Heart left ventricle (tissue), 13 donors: ENCODE results near the gene KLHL42.

Source experiments
- POLR2A ChIP-seq, 2 donors: fragments of 450-650 bp; IDR thresholded peaks; one replicate each; pipeline ENCODE4 v1.6.1; 2017; ENCODE audit warnings: antibody characterized with exemption in 2 of 2, mild to moderate bottlenecking in 2 of 2, moderate library complexity in 2 of 2
- TF ChIP-seq, protein P1 (sequence below), 12 donors: fragments of 200-600 bp; sonication (generic) in 4 of 12; IDR thresholded peaks; one replicate each; pipeline versions ENCODE4 v1.5.0 to v1.8.0; 2018 to 2022; ENCODE audit warnings: antibody characterized with exemption in 12 of 12, mild to moderate bottlenecking in 5 of 12
- donor health status: ischemic (EF 13 %, LVEDD 7.1; RV severe dilation, severe dysfunction).
- donor health status: DM: no; HTN: yes; CAD: no.
- donor health status: DM: no; HTN: no; CAD: no.
- donor health status: ischemic (EF 25% LVEDD 6.9; RV normal size, moderate dysfunction).
- donor health status: ischemic (EF 25% LVEDD 5.7; RV mildly dilated, moderate dysfunction).
- donor health status: ischemic (EF 35%, LVEDD 5.7; RV mildly dilated, moderate dysfunction).
- donor health status: nonischemic (EF 11% LVEDD 7.7; RV severe dilation, severe dysfunction).
- donor health status: DM: yes; HTN: yes; CAD: no.
- donor health status: PGD.
- donor health status: ischemic (EF 29% LVEDD 5.4; RV normal size, mild dysfunction).
- donor health status: nonischemic (EF 23%, LVEDD 6.1; RV moderate dilation, normal function).

DNA sequence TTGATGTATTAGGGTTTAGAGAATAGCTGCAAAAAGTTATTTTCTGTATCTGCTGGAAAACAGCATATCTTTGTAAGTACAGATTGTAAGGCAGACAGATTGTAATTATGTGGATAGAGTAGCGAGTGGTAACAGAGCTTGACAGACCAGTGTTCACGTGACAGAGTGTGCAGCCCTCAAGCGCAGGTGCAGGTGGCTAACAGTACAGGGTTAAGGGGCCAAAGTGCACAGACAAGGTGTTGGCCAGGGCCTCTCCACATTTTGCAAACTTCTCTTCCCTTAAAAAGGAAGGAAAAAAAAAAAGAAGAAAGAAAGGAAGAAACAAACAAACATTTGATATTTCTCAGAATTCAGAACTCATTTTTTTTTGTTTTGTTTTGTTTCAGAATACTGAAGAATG is 25.2 kb upstream of the KLHL42 start:
- TF ChIP-seq, protein P1, sequence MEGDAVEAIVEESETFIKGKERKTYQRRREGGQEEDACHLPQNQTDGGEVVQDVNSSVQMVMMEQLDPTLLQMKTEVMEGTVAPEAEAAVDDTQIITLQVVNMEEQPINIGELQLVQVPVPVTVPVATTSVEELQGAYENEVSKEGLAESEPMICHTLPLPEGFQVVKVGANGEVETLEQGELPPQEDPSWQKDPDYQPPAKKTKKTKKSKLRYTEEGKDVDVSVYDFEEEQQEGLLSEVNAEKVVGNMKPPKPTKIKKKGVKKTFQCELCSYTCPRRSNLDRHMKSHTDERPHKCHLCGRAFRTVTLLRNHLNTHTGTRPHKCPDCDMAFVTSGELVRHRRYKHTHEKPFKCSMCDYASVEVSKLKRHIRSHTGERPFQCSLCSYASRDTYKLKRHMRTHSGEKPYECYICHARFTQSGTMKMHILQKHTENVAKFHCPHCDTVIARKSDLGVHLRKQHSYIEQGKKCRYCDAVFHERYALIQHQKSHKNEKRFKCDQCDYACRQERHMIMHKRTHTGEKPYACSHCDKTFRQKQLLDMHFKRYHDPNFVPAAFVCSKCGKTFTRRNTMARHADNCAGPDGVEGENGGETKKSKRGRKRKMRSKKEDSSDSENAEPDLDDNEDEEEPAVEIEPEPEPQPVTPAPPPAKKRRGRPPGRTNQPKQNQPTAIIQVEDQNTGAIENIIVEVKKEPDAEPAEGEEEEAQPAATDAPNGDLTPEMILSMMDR (IDR thresholded peaks at IDR 0.05): no peak
- TF ChIP-seq POLR2A (IDR thresholded peaks at IDR 0.05): no peak
